Mucosa of descending colon (tissue), 3 donors: ENCODE results near the gene PRPH2. TPM values are rescaled to one million over a fixed set of nuclear protein-coding genes. Genes with fewer than 3 reads are reported as not detected.
"Not testable (repeated sequence)": the region's sequence is repeated elsewhere in the genome, so short reads cannot be mapped to it uniquely, and the experiment has no call there.

Source experiments
- ATAC-seq: fragments of 200-7000 bp; cut with Tn5 transposase; one replicate; pipeline ENCODE4 v1.9.1; 2020; ENCODE audit warnings: mild to moderate bottlenecking, moderate library complexity
- DNase-seq, 3 donors: peaks; one replicate each; pipeline ENCODE4 v3.0.0-alpha.2; 2020
- H3K36me3 ChIP-seq: fragments of 200-600 bp; one replicate; pipeline ENCODE4 v1.8.0; 2021; ENCODE audit warnings: low read depth, mild to moderate bottlenecking
- H3K4me1 ChIP-seq: fragments of 200-600 bp; one replicate; pipeline ENCODE4 v1.8.0; 2021; ENCODE audit warnings: low read depth, mild to moderate bottlenecking
- H3K4me3 ChIP-seq: fragments of 200-600 bp; one replicate; pipeline ENCODE4 v1.8.0; 2021; ENCODE audit warnings: mild to moderate bottlenecking
- H3K9me3 ChIP-seq: fragments of 200-600 bp; one replicate; pipeline ENCODE4 v1.8.0; 2021; ENCODE audit warnings: mild to moderate bottlenecking
- intact Hi-C, 2 donors: fragments of 100-400 bp; cut with DNase I in 1 of 2; cut with micrococcal nuclease in 1 of 2; formaldehyde crosslinking; loops; one replicate each; pipeline versions ENCODE4 v1.11.0 to v1.11.1; 2022; cut with DNase I, micrococcal nuclease
- total RNA-seq, 3 donors: library from RNA; stranded (reverse); fragmentation: NEBNext Ultra II Directional in 2 of 3; extraction: Animal tissue kit (Norgen Biotek cat#: 25700) in 2 of 3; gene quantifications; one replicate each; pipeline versions ENCODE4 v1.2.1 to v1.2.4, GENCODE V29; 2021 to 2023
- TF ChIP-seq, protein P1 (sequence below): fragments of 200-600 bp; IDR thresholded peaks from one replicate; pipeline ENCODE4 v1.8.0; 2022; ENCODE audit warnings: antibody characterized with exemption, mild to moderate bottlenecking
- donor health status: DM: no; HTN: no; CAD: no; lungs with moderate emphysema.
- donor health status: DM: no; HTN: no; CAD: no.
- donor health status: DM: no; HTN: yes; CAD: no.

Gene PRPH2
- total RNA-seq, 3 donors from 2014 or later: 0.38 to 3.5 (median 0.72) TPM

DNA sequence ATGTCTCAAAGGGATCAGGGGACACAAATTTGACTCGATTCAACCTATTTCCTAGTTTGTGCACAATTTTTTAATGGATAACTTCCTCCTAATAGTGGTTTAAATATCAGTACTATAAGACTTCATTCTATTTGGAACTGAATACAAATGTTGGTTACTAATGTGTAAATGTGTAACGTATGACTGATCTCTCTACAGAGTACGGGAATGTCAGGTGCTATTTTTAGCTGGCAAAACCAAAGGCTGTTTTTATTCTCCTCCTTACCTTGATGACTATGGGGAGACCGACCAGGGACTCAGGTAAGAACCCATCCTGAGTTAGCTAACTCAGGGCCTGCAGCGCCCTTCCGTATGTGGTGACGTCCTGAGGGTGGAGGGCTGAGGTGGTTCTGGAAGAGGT is 33.0 kb downstream of the PRPH2 start:
- Histone ChIP-seq H3K4me1 (no peaks in the 10 kb centered on the region), H3K36me3 (peaks cover 6% of the 10 kb centered on the region), H3K9me3 (no peaks in the 10 kb centered on the region), H3K4me3 (no peak overlapping the region)
- ATAC-seq (no peak), DNase-seq (no peak)
- TF ChIP-seq, protein P1, sequence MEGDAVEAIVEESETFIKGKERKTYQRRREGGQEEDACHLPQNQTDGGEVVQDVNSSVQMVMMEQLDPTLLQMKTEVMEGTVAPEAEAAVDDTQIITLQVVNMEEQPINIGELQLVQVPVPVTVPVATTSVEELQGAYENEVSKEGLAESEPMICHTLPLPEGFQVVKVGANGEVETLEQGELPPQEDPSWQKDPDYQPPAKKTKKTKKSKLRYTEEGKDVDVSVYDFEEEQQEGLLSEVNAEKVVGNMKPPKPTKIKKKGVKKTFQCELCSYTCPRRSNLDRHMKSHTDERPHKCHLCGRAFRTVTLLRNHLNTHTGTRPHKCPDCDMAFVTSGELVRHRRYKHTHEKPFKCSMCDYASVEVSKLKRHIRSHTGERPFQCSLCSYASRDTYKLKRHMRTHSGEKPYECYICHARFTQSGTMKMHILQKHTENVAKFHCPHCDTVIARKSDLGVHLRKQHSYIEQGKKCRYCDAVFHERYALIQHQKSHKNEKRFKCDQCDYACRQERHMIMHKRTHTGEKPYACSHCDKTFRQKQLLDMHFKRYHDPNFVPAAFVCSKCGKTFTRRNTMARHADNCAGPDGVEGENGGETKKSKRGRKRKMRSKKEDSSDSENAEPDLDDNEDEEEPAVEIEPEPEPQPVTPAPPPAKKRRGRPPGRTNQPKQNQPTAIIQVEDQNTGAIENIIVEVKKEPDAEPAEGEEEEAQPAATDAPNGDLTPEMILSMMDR: no peak
- intact Hi-C loops: no loop called here

DNA sequence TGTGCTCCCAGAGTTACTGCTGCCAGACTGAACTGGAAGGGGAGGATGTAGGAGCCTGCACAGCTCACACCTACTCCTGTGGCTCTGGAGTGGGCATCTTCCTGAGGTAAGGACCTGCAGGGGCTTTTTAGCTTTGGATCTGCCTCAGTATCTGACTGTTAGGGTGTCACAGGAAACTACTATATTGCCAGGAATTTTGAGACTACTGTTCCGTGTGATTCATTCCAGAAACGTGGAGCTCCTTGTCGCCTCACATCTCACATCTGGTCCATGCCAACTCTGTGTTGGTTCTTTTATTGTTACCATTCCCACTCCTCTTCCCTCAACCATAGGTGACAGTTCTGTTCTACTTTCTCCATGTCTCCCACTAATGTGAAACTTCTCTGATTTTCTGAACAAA is 34.1 kb downstream of the PRPH2 start:
- DNase-seq (no peak), ATAC-seq (no peak)
- Histone ChIP-seq H3K4me1 (no peaks in the 10 kb centered on the region), H3K9me3 (no peaks in the 10 kb centered on the region), H3K4me3 (no peak overlapping the region), H3K36me3 (peaks cover 6% of the 10 kb centered on the region)
- intact Hi-C loops: no loop called here
- TF ChIP-seq, protein P1: no peak

DNA sequence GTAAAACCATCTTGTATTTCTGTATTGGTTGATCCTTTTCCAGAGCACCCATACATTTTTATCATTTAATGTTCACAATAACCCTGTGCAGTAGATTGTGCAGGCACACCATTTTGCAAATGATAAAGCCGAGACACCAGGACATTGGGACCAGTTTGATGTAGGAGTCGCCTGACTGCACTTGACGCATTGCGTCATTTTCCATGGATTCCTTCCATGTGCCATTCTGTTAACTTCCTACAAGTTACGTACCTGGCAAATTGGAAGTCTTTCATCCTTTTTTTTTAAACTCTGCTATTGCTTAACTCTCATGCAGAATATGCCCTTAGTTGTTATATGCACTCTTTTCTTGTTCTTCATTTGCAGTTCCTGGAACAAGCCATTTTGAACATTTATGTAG is 43.0 kb downstream of the PRPH2 start:
- no peaks in the 10 kb centered on the region for H3K4me1 ChIP-seq
- DNase-seq: no peak
- intact Hi-C loops: no loop called here
- TF ChIP-seq, protein P1: no peak
- H3K36me3 ChIP-seq: peaks cover 21% of the 10 kb centered on the region
- H3K4me3 ChIP-seq: no peak overlapping the region
- H3K9me3 ChIP-seq: no peaks in the 10 kb centered on the region
- no peak for ATAC-seq

DNA sequence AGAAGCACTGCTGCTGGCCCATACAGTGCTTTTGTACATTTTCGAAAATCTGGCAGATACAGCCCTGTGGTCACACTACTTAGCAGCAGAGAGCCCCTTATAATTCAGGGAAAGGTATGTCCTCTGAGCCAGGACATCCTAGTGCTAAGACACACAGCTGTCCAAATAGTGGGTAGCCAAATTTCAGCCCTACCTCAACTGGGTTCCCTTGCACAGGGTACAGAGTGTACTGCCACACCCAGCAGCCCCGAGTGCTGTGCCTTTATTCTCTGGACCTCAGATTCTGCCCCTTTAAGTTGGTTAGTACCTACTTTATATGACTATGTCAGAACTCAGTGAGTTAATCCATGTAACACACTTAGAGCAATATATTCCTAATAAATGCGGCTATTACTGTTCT is 47.6 kb downstream of the PRPH2 start:
- Histone ChIP-seq H3K9me3 (no peaks in the 10 kb centered on the region), H3K4me1 (no peaks in the 10 kb centered on the region), H3K4me3 (no peak overlapping the region), H3K36me3 (peaks cover 32% of the 10 kb centered on the region)
- DNase-seq (no peak), ATAC-seq (no peak)
- TF ChIP-seq, protein P1: no peak
- intact Hi-C loops: no loop called here

DNA sequence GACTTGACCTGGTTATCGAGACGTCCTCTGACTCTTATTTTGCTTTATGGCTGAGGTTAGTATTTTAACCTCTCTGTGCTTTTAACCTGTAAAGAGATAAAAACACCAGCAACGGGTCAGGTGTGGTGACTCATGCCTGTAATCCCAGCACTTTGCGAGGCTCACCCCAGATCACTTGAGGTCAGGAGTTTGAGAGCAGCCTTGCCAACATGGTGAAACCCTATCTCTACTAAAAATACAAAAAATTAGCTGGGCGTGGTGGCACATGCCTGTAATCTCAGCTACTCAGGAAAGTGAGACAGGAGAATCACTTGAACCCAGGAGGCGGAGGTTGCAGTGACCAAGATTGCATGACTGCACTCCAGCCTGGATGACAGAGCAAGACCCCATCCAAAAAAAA is 48.0 kb downstream of the PRPH2 start:
- peaks cover 28% of the 10 kb centered on the region for H3K36me3 ChIP-seq

DNA sequence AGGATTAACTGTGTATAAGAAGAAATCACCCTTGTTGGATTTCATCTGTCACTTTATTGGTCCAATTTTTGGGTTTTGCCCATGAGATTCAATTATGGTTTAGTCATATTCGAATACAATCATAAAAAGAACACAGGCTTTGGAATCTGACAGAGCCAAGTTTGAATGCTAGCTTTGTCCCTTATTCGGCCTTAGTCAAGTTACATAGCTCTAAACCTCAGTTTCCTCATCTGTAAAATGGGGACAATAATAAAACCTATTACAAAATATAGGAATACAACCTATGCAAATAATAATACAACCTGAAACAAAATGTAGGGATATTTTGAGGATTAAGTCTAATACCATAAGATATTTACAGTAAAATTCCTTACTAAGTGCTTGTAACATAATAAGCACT is 57.7 kb downstream of the PRPH2 start:
- intact Hi-C loops: loop anchor here (5.0 to 10.0 kb wide), 3 partner anchors 60 to 213 kb away; partner anchors contain the start of genes RPL7L1 (in 2 of the 2) and PRPH2 (in 1 of the 2)
- DNase-seq (no peak), ATAC-seq (no peak)
- peaks cover 24% of the 10 kb centered on the region for H3K36me3 ChIP-seq
- TF ChIP-seq, protein P1: no peak
- no peaks in the 10 kb centered on the region for H3K9me3 ChIP-seq
- no peaks in the 10 kb centered on the region for H3K4me1 ChIP-seq
- no peak overlapping the region for H3K4me3 ChIP-seq

More for the DNA sequence above, 48.0 kb downstream of the PRPH2 start:
- intact Hi-C loops, H3K4me3 ChIP-seq, ATAC-seq, DNase-seq, H3K4me1 ChIP-seq, H3K9me3 ChIP-seq: not testable (repeated sequence)
